ENCODE measurements around the gene EFCAB11. TPM values are rescaled to one million over a fixed set of nuclear protein-coding genes. Genes with fewer than 3 reads are reported as not detected.

Gene EFCAB11, protein sequence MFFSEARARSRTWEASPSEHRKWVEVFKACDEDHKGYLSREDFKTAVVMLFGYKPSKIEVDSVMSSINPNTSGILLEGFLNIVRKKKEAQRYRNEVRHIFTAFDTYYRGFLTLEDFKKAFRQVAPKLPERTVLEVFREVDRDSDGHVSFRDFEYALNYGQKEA
- total RNA-seq (6.3 and 11.2 TPM in 2 replicates), polyA plus RNA-seq (2.1 and 2.8 TPM in 2 replicates), polyA minus RNA-seq (2.6 and 3.7 TPM in 2 replicates), Bru-seq, nascent RNA (percentile 42 among the genes with signal in this experiment), BruChase-seq, experiment 1, labeled RNA remaining after a 6-hour chase (percentile 65 among the genes with signal in this experiment), BruChase-seq, experiment 2, labeled RNA remaining after a 2-hour chase (percentile 56 among the genes with signal in this experiment)
- polyA plus RNA-seq (2011; cell fraction: cytosol; rRNA removed): 5.3 and 5.6 TPM in 2 replicates
- 2.5 and 3.5 TPM in 2 replicates for polyA plus RNA-seq (2011; cell fraction: nucleus; rRNA removed)
- 7.7 and 13.4 TPM in 2 replicates for polyA plus RNA-seq (2012)
- polyA minus RNA-seq (2011; cell fraction: cytosol; rRNA and poly(A)+ RNA removed): 4.5 TPM
- 2.7 and 7.4 TPM in 2 replicates for polyA minus RNA-seq (2011; cell fraction: nucleus; rRNA and poly(A)+ RNA removed)
- long read RNA-seq, transcript EFCAB11-201 (6 exons, 3,095 nt): major isoform, 10 of 17 reads
- long read RNA-seq, partial matches to known transcripts: 1 of 17 reads
- long read RNA-seq, other reads (novel, unspliced or antisense): 4 of 17 reads

DNA sequence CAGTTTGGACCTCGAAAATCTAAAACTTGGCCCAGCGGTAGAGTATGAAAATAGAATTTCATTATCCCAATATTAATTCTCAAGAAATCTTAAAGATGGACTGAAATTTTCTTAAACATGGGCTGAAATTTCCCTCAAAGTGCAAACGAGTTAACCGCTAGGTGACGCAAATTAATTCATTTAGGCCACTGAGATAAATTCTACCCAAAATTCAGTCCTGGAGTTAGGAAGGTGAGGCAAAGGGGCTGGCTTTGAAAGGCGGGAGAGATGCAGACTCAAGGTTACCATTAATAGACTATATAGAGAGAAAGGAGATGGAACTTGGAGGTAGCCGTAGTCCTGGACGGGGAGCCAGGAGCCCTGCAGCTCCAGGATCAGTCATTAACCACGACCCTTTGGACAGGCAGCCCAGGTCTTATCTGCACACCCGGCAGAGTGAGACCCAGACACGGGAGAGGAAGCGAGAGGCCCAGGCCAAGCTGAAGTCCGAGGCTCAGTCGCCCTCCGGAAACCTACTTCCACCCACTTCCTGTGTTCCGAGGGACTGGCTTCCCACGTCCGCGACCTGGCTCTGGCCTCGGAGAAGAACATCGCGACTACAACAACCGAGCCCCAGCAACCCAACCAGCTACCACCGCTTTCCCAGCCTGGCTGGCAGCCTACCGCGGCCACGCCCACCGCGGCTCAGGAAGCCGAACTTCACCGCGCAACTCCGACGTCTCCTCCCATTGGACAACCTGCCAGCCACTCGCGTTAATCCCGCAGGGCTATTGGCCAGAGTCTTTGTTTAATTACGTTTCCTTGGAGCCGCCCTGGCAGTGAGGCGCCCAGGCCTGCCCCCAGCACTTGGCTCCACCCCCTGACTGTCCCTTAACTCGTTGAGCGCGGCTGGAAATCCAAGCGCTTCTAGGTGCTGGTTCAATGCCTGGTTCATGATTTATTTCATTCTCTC is at the start of gene EFCAB11:
TSS of gene EFCAB11 (minus strand) at position 661 of the 952 bp plus-strand sequence. CDS start at position 591, 70 bp downstream.
- POLR2A ChIA-PET: no interaction called here
- peak; percentile 99 for FAIRE-seq
- BruUV-seq (replicated peaks): TSS peak; percentile 47

More for the DNA sequence above, at the start of gene EFCAB11:
- Histone ChIP-seq H3K27me3 (ENCODE audit: control insufficient read depth in 2 of 2, insufficient read depth in 2 of 2, low read length in 2 of 2) (no peaks in the 10 kb centered on the region), H2AFZ (ENCODE audit: low read depth, low read length) (peak within 1 kb of the TSS; percentile 85), H3K9me1 (replicated peaks; ENCODE audit: control insufficient read depth, extremely low read depth, insufficient read depth, low read length) (no peaks in the 10 kb centered on the region), H3K9ac (replicated peaks; ENCODE audit: extremely low read depth, insufficient read depth, low read length) (peak within 1 kb of the TSS; percentile 92), H3K9me3 (replicated peaks; ENCODE audit: control insufficient read depth, insufficient read depth, low read length) (no peaks in the 10 kb centered on the region), H3K4me3 (replicated peaks in 1 of 3; ENCODE audit: insufficient read depth in 1 of 3, low read depth in 1 of 3, low read length in 3 of 3) (peak within 1 kb of the TSS; percentile 39 to 73 (median 70)), H3K4me1 (ENCODE audit: control insufficient read depth, extremely low read depth, insufficient read depth, low read length) (peaks cover 35% of the 10 kb centered on the region), H3K36me3 (ENCODE audit: control insufficient read depth in 2 of 2, extremely low read depth in 1 of 2, insufficient read depth in 2 of 2, low read length in 2 of 2) (peaks cover 0 to 4% of the 10 kb centered on the region in 2 experiments), H3K4me2 (ENCODE audit: insufficient read depth, low read length) (peak within 1 kb of the TSS; percentile 97), H3K79me2 (ENCODE audit: control insufficient read depth, insufficient read depth, low read length) (peaks cover 25% of the 10 kb centered on the region), H3K27ac (ENCODE audit: insufficient read depth, low read depth, low read length) (peak within 1 kb of the TSS; percentile 86), H4K20me1 (replicated peaks; ENCODE audit: control insufficient read depth, extremely low read depth, insufficient read depth, low read length) (no peaks in the 10 kb centered on the region)
- CTCF ChIA-PET: interaction anchor here (1.0 to 6.4 kb wide), 11 partner anchors 14 to 914 kb away, joined by 3 to 93 read pairs (median 5); no protein-coding TSS in a partner anchor
- intact Hi-C loops (cut with micrococcal nuclease): loop anchor here (1.0 to 5.0 kb wide), 12 partner anchors 15 to 1556 kb away; partner anchors contain the start of genes FOXN3, KCNK13, PPP4R3A and PSMC1
- TF ChIP-seq POLR2AphosphoS5 (IDR thresholded peaks at IDR 0.05; ENCODE audit: insufficient read depth, low read depth, low read length): peak; percentile 89
- no peak for TF ChIP-seq FOS (IDR thresholded peaks at IDR 0.05; ENCODE audit: borderline replicate concordance, insufficient read depth, low read length)
- TF ChIP-seq, protein P1, sequence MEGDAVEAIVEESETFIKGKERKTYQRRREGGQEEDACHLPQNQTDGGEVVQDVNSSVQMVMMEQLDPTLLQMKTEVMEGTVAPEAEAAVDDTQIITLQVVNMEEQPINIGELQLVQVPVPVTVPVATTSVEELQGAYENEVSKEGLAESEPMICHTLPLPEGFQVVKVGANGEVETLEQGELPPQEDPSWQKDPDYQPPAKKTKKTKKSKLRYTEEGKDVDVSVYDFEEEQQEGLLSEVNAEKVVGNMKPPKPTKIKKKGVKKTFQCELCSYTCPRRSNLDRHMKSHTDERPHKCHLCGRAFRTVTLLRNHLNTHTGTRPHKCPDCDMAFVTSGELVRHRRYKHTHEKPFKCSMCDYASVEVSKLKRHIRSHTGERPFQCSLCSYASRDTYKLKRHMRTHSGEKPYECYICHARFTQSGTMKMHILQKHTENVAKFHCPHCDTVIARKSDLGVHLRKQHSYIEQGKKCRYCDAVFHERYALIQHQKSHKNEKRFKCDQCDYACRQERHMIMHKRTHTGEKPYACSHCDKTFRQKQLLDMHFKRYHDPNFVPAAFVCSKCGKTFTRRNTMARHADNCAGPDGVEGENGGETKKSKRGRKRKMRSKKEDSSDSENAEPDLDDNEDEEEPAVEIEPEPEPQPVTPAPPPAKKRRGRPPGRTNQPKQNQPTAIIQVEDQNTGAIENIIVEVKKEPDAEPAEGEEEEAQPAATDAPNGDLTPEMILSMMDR (IDR thresholded peaks at IDR 0.05; ENCODE audit: extremely low read depth in 1 of 2, insufficient read depth in 1 of 2, low read depth in 1 of 2, low read length in 2 of 2): peak; percentile 20 to 23
- TF ChIP-seq POLR2A (IDR thresholded peaks at IDR 0.05; ENCODE audit: low read depth, low read length): peak; percentile 87
- peak; percentile 100 for DNase-seq (ENCODE audit: low read depth, low spot score)
- dilution Hi-C loops (cut with MboI; ENCODE audit: extremely low pct_ligation_motif_present, low sequenced_read_pairs): no loop called here

Data from endothelial cell of umbilical vein (primary cell).